Suprapubic skin (tissue), 4 donors: ENCODE data around the gene FOXRED1. TPM values are rescaled to one million over a fixed set of nuclear protein-coding genes. Genes with fewer than 3 reads are reported as not detected.

Source experiments
- total RNA-seq, 4 donors: library from RNA; depleted of rRNA; stranded (reverse); fragments of >200 nt; gene quantifications; one replicate each; pipeline ENCODE4 v1.1.0, GENCODE V29; 2016

FOXRED1 gene
- total RNA-seq, 4 donors from 2014 or later = 7.7 to 22.9 (median 18.9) TPM

Other genes starting within 250 kb of the FOXRED1 start
- gene CDON, start 206.3 kb upstream of the FOXRED1 start, total RNA-seq = 10 to 100 TPM; 27.6 to 67.4 (median 43.1) TPM
- gene RPUSD4, start 57.5 kb upstream of the FOXRED1 start, total RNA-seq = 10 to 100 TPM; 25.1 to 34.9 (median 29.2) TPM
- 10 to 100 TPM in 1 of 4 donors, 1 to 10 TPM in 3; 7.6 to 11.1 (median 8.6) TPM for gene FAM118B, start 57.4 kb upstream of the FOXRED1 start, total RNA-seq
- 100 to 1,000 TPM in 1 of 4 donors, 10 to 100 TPM in 3; 84.9 to 108 (median 97.0) TPM for gene SRPRA, start 259 bp upstream of the FOXRED1 start, total RNA-seq
- 10 to 100 TPM in 3 of 4 donors, 1 to 10 TPM in 1; 8.6 to 15.2 (median 12.6) TPM for gene TIRAP, start 13.9 kb downstream of the FOXRED1 start, total RNA-seq
- 10 to 100 TPM; 15.4 to 19.1 (median 17.8) TPM for gene DCPS, start 34.9 kb downstream of the FOXRED1 start, total RNA-seq
- 10 to 100 TPM; 23.6 to 30.9 (median 26.9) TPM for gene ST3GAL4, start 86.5 kb downstream of the FOXRED1 start, total RNA-seq